ENCODE results near the gene RPH3AL.
"Not testable (repeated sequence)": the region's sequence is repeated elsewhere in the genome, so short reads cannot be mapped to it uniquely, and the experiment has no call there.

Gene RPH3AL

GRCh38 chr17:320809-321385 lies 31.7 kb downstream of the RPH3AL start:
- TF ChIP-seq CTCF (IDR thresholded peaks at IDR 0.05) (no peak), ZFX (IDR thresholded peaks at IDR 0.05; ENCODE audit: borderline replicate concordance) (no peak)
- no peak overlapping the region for H3K27ac ChIP-seq

GRCh38 chr17:320139-320538 lies 32.5 kb downstream of the RPH3AL start:
- no peak overlapping the region for H3K27ac ChIP-seq
- no peak for TF ChIP-seq ZFX (IDR thresholded peaks at IDR 0.05; ENCODE audit: borderline replicate concordance)
- no peak for TF ChIP-seq CTCF (IDR thresholded peaks at IDR 0.05)

GRCh38 chr17:319266-319665 lies 33.3 kb downstream of the RPH3AL start:
- no peak overlapping the region for H3K27ac ChIP-seq
- TF ChIP-seq ZFX (IDR thresholded peaks at IDR 0.05; ENCODE audit: borderline replicate concordance) (no peak), CTCF (IDR thresholded peaks at IDR 0.05) (no peak)

GRCh38 chr17:317070-317469 lies 35.5 kb downstream of the RPH3AL start:
- H3K27ac ChIP-seq = not testable (repeated sequence)

- not testable (repeated sequence) for H3K27ac ChIP-seq
These were observed 37.2 kb downstream of the RPH3AL start for GRCh38 chr17:315399-315798.

- not testable (repeated sequence) for H3K27ac ChIP-seq
These were observed 38.0 kb downstream of the RPH3AL start for GRCh38 chr17:314614-314944.

GRCh38 chr17:313911-314613 lies 38.5 kb downstream of the RPH3AL start:
- H3K27ac ChIP-seq = no peak overlapping the region
- TF ChIP-seq CTCF (IDR thresholded peaks at IDR 0.05) = no peak
- no peak for TF ChIP-seq ZFX (IDR thresholded peaks at IDR 0.05; ENCODE audit: borderline replicate concordance)

- TF ChIP-seq CTCF (IDR thresholded peaks at IDR 0.05) (no peak), ZFX (IDR thresholded peaks at IDR 0.05; ENCODE audit: borderline replicate concordance) (no peak)
- H3K27ac ChIP-seq = no peak overlapping the region
These were observed 39.4 kb downstream of the RPH3AL start for GRCh38 chr17:313231-313630.

GRCh38 chr17:312476-313148 lies 40.0 kb downstream of the RPH3AL start:
- TF ChIP-seq CTCF (IDR thresholded peaks at IDR 0.05) (no peak), ZFX (IDR thresholded peaks at IDR 0.05; ENCODE audit: borderline replicate concordance) (no peak)
- H3K27ac ChIP-seq = no peak overlapping the region

All from 22Rv1 (cell line).